H1 (cell line): ENCODE results near the gene KCNK3. TPM values are rescaled to one million over a fixed set of nuclear protein-coding genes. Genes with fewer than 3 reads are reported as not detected.

Experiments used
- CHD1 ChIP-seq: IDR thresholded peaks from 2 replicates; pipeline ENCODE4 v1.6.1; 2012; ENCODE audit warnings: low read depth, low read length, improper control_type of control experiment
- CHD2 ChIP-seq: IDR thresholded peaks from 2 replicates; pipeline ENCODE4 v1.6.1; 2012; ENCODE audit warnings: low read length, improper control_type of control experiment
- PHF8 ChIP-seq: fragments of 200-600 bp; sonication (generic); conservative IDR thresholded peaks from 2 replicates; pipeline ENCODE4 v1.7.1; 2012; ENCODE audit warnings: low read depth, mild to moderate bottlenecking, inconsistent platforms, low read length, moderate library complexity
- RFX5 ChIP-seq: IDR thresholded peaks from 2 replicates; pipeline ENCODE4 v1.6.1; 2011; ENCODE audit warnings: low read depth, low read length, improper control_type of control experiment, borderline replicate concordance
- polyA plus RNA-seq, 7 experiments: library from polyadenylated mRNA; depleted of rRNA in 3 of 7; stranded (reverse) in 5 of 7; unstranded in 2 of 7; fragments of >200 nt in 5 of 7; fragments of 200-250 nt in 2 of 7; gene quantifications; 1 replicate in 5 of 7; 2 replicates in 1 of 7; 4 replicates in 1 of 7; pipeline versions ENCODE4 v1.2.1 to v1.2.3, GENCODE V29; 2011 to 2013; ENCODE audit warnings: missing spikeins in 2 of 7, mixed read lengths in 2 of 7
- total RNA-seq: library from RNA; stranded (reverse); fragmentation: NEBNext Ultra II Directional; extraction: Animal tissue kit (Norgen Biotek cat#: 25700); gene quantifications from 2 replicates; pipeline ENCODE4 v1.2.1, GENCODE V29; 2021
- TF ChIP-seq, protein P1 (sequence below): IDR thresholded peaks from 2 replicates; pipeline ENCODE4 v1.6.1; 2012; ENCODE audit warnings: inconsistent platforms

The KCNK3 gene
- total and polyA plus RNA-seq, 2 of the 8 experiments (the other 6 are each of a cell fraction or from before 2014, with no cell fraction given), result 0.29 to 0.30 TPM

DNA sequence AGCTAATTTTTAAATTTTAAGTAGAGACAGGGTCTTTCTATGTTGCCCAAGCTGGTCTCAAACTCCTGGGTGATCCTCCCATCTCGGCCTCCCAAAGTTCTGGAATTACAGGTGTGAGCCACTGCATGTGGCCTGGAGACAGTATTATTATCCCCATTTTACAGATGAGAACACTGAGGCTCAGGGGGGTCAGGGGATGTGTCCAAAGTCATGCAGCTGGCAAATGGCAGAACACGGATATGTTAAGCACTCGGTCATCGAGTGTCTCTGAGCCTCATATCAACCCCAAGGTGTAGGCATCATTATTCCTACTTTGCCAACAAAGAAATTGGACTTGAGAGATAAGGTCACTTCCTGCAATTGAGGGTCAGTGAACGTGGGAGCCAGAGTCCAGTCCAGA is 12.6 kb downstream of the KCNK3 start (continued):
- no peak for TF ChIP-seq RFX5
- TF ChIP-seq, protein P1, sequence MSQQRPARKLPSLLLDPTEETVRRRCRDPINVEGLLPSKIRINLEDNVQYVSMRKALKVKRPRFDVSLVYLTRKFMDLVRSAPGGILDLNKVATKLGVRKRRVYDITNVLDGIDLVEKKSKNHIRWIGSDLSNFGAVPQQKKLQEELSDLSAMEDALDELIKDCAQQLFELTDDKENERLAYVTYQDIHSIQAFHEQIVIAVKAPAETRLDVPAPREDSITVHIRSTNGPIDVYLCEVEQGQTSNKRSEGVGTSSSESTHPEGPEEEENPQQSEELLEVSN, result no peak
- TF ChIP-seq CHD1, result no peak
- no peak for TF ChIP-seq PHF8
- TF ChIP-seq CHD2, result no peak
